Astrocyte of the spinal cord (primary cell): Measurements from ENCODE around the gene GUCY2D.
A peak's percentile ranks its signal among the peaks of the same experiment; 100 is the strongest.

Experiments
- DNase-seq: peaks from one replicate; pipeline ENCODE4 v3.0.0; 2011; ENCODE audit warnings: low read depth, low spot score
- H3K4me3 ChIP-seq: 2 replicates; pipeline ENCODE4 v1.5.1; 2011; ENCODE audit warnings: low read depth, mild to moderate bottlenecking, low read length, moderate library complexity
- in situ Hi-C: cut with HindIII; loops from 2 replicates; pipeline ENCODE4 v1.10.0; 2017; ENCODE audit warnings: low sequenced_read_pairs
- TF ChIP-seq, protein P1 (sequence below): IDR thresholded peaks from 2 replicates; pipeline ENCODE4 v1.5.1; 2012; ENCODE audit warnings: low read depth, mild to moderate bottlenecking, low read length, inconsistent platforms

The GUCY2D gene

DNA sequence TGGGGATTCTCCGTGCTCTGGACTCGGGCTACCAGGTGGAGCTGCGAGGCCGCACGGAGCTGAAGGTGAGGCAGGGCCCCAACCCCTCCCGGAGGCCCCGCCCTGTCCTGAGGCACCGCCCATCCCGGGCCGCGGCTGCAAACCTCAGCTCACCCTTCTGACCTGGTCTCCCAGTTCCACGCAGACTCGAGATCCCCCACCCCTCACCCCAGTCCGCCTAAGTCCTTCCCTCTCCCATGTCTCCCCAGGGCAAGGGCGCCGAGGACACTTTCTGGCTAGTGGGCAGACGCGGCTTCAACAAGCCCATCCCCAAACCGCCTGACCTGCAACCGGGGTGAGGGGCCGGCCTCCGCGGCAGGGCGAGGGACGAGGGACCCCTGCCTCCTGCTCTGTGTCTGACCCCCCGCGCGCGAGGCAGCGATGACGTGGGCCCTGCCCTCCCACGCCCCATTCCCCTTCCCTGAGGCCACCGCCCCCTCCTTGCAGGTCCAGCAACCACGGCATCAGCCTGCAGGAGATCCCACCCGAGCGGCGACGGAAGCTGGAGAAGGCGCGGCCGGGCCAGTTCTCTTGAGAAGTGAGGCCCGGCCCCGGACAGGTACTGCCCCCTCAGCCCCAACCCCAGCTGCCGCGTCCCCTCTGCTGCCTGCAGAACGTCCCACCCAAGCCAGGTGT is 13.7 kb downstream of the GUCY2D start:
- TF ChIP-seq, protein P1, sequence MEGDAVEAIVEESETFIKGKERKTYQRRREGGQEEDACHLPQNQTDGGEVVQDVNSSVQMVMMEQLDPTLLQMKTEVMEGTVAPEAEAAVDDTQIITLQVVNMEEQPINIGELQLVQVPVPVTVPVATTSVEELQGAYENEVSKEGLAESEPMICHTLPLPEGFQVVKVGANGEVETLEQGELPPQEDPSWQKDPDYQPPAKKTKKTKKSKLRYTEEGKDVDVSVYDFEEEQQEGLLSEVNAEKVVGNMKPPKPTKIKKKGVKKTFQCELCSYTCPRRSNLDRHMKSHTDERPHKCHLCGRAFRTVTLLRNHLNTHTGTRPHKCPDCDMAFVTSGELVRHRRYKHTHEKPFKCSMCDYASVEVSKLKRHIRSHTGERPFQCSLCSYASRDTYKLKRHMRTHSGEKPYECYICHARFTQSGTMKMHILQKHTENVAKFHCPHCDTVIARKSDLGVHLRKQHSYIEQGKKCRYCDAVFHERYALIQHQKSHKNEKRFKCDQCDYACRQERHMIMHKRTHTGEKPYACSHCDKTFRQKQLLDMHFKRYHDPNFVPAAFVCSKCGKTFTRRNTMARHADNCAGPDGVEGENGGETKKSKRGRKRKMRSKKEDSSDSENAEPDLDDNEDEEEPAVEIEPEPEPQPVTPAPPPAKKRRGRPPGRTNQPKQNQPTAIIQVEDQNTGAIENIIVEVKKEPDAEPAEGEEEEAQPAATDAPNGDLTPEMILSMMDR = no peak
- no peak for DNase-seq
- in situ Hi-C loops = no loop called here
- peak overlapping the region; percentile 23 for H3K4me3 ChIP-seq

DNA sequence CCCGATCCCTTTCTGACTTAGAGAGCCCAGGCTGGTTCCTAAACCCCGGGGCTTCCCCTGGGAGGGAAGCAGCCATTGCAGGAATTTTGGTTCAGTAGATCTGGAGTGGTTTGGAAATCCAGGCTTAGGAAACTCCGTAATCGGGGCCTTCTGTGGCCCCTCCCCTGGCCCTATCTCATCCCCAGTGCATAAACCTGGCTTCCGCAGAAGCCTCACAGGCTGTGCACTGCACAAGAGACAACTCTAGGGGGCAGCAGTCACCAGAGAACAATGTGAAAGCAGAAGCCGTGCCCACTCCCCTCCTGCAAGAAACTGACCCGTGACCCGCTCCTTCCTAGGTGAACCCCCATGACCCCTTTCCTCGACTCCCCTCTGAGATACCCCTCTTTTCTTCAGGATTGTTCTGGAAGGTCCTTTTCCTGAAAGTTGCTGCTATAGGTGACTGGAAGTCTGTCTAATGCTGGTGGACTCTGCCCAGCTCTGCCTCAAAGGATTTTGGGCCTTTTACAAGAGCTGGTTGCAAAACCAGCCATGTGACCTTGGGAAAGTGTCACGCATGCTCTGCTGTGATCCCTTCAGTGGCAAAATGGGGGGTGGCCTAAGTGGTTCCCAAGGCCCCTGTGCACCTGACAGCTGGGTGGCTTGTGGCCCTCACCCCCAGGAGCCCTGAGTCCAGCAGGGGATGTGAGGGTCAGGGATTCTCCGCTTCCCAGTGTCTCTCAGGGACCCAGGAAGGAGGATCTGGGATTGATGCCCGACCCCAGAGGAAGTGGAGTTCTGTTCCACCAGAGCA is 14.4 kb downstream of the GUCY2D start:
- TF ChIP-seq, protein P1 = peak; percentile 50
- in situ Hi-C loops = no loop called here
- DNase-seq = peak; percentile 15
- H3K4me3 ChIP-seq = no peak overlapping the region

DNA sequence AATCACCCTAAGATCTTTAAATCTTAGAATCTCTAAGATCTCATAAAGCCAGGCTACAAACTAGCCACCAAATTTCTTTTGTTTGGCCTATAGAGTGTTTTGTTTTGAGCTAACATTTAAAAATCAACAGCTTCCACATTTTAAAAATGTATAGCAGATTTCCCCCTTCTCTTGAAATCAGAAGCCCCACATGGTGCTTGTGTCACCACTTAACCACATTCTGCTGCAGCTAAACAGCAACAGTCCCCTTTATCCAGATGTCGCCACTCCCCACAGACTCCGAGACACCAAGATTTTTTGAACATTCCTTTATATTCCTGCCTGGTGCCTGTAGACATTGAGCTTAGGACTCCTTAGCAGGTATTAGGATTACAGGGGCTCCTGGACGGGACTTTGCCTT is 16.0 kb downstream of the GUCY2D start:
- DNase-seq = no peak
- TF ChIP-seq, protein P1 = no peak
- in situ Hi-C loops = no loop called here
- H3K4me3 ChIP-seq = no peak overlapping the region

DNA sequence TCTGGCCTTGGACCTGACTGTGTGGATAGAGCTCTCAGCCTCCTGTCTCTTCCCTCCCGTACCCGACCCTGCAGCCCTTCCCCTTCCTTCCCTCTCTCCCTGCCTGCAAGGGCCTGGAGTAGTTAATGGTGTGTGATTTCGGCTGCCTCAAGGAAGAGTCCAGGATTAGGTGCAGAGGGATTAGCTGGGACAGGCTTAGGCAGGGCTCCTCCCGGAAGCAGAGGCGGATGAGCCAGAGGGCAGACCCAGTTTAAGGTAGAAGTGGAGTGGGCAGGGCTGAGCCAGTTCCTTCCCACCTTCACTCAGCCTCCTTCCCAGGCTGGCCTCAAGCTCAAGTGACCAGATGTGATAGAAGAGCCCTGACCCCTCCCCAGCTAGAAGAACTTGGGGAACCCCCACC is 16.8 kb downstream of the GUCY2D start:
- in situ Hi-C loops = no loop called here
- DNase-seq = no peak
- TF ChIP-seq, protein P1 = no peak
- no peak overlapping the region for H3K4me3 ChIP-seq

DNA sequence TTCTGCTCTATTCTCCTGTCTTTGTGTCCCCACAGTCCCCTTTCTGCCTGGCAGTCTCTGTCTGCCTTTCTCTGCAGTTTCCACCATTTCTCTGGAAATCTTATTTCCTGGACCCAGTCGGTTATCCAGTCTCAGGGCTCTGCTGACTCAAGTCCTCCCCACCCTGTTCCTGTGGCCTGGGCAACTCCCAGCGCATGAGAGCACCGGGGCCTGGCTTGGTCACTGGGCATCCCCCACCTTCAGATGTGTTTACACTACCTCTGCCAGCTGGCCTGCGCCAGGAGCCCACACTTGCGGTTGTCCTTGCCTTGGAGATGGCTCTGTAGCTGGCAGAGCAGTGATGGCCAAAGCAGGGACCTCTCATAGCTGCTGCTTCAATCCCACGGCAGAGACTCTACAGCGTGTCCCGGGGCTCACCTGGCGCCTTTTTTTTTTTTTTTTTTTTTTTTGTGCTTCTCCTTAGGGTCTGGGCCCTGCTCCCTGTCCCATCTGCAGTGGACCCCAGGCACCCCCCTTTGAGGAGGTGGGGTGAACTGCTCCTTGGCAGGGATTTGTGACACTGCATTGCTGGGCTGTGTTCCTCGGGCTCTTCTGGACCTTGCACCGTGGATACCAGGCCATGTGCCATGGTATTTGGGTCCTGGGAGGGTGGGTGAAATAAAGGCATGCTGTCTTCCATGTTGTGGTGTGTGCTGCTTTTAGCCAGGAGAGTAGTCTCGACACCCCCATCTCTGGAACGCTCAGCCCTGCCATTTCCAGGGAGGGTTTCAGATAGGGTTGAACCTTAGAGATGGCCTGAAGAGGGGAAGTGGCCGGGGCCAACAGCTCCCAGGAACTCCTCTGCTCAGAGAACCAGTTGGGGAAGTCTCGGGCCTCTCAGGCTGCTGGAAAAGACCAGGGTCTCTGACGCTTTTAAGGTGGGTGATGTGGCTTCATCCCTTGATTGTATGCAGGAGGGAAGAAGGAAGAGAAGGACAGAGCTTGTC is 17.5 kb downstream of the GUCY2D start:
- peak; percentile 9 for DNase-seq
- in situ Hi-C loops = no loop called here
- TF ChIP-seq, protein P1 = no peak
- no peak overlapping the region for H3K4me3 ChIP-seq
